Inflammatory macrophage treated with lipopolysaccharide for 4 hours (primary cell): Measurements from ENCODE around the gene PSMB4.
A peak's percentile ranks its signal among the peaks of the same experiment; 100 is the strongest.
"Not testable (repeated sequence)": the region's sequence is repeated elsewhere in the genome, so short reads cannot be mapped to it uniquely, and the experiment has no call there.

Experiments used
- DNase-seq: peaks from one replicate; pipeline ENCODE4 v3.0.0-alpha.2; 2020

PSMB4 gene

GRCh38 chr1:151390221-151391078 lies 8.9 kb upstream of the PSMB4 start:
- DNase-seq = not testable (repeated sequence)

DNA sequence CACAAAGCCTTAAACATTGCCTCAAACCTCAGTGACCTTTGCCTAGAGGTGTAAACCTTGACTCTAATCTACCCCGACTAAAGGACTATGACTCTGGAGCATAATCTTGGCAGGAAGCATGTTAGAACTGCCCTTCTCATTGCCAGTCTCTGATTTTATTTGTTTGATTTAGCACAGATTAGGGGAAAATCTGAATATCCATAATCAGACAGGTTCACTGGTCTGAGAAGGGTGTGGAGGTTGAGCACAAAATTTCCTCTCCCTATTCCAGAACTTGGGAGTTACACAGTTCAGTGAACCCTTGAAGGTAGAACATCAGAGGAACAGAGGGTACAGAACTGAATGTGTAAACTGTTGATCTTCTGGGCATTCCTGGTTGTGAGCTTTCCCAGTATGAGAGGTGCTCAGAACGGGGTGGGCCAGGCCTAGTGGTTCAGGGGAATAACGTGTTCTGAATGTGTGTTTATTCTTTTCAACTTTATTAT lies 8.3 kb upstream of the PSMB4 start:
- DNase-seq = no peak

DNA sequence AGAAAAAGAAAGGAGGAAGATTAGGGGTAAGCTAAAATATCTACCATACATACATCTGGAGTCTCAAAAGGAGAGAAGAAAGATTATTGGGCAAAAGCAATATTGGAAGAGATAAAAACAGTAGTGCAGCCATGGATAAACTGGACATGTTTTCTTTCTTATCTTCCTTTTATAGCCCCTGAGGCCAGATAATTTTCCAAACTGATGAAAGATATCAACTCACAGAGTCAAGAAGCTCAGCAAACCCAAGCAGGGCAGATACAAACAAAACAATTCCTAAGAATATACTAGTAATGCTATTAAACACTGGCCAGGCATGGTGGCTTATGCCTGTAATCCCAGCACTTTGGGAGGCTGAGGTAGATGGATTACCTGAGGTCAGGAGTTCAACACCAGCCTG lies 5.8 kb upstream of the PSMB4 start:
- no peak for DNase-seq

GRCh38 chr1:151396265-151396664 lies 3.1 kb upstream of the PSMB4 start:
- DNase-seq = not testable (repeated sequence)

GRCh38 chr1:151401125-151401788 lies 1.9 kb downstream of the PSMB4 start:
- peak; percentile 15 for DNase-seq

GRCh38 chr1:151401860-151402259 lies 2.5 kb downstream of the PSMB4 start:
- no peak for DNase-seq

- no peak for DNase-seq
Measured at GRCh38 chr1:151402764-151403163, 3.4 kb downstream of the PSMB4 start.

DNA sequence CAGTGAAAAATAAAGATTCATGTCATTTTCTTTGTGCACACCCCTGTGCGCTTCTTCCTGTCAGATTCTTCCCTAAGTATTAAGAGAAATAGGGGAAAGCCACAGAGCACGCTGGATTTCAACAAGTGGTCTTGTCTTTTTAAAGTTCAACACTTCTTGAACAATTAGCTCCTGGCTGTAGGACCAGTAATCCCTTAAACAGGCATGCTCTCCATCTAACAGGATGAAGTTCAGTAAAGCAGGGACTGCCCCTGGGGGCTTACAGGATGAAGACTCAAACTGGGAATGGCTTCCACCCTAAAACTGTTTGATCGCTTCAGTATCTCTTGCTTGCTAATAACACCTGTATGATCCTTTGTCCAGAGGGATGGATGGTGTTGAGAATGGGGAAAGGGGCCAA lies 4.2 kb downstream of the PSMB4 start:
- no peak for DNase-seq

DNA sequence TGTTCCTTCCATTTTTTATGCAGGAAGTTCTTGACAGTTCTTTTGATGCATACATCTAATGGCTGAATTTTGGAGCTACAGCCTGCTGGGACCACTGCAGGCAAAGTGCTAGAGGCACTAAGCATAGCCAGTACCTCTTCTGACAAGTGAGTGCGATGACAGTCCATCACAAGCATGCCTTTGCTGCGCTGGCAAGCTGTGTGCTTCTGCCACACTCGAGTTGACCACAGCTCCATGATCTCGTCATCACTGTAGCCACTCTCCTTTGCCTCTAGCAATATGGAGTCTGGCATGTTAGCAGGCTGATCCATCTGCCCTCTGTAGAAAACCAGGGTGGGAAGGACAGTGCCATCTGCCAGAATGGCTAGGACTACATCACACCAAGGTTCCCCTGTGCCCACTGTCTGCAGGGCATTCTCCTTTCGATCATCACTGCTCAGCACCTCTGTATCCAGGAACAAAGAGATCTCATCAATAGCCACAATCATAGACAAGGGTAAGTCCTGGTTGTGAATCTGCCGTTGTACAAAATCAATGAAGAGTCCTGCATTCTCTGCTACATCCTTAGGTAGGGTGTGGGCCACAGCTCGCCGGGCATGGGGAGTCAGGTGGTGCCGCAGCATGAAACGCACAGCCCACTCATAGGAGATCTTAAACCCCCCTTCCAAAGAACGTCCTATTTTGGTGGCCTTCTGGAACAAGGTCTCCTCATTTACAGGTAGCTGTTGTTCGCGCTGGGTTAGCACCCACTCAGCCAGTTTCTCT lies 6.0 kb downstream of the PSMB4 start:
- DNase-seq = no peak

GRCh38 chr1:151406176-151406575 lies 6.8 kb downstream of the PSMB4 start:
- no peak for DNase-seq

GRCh38 chr1:151407304-151407703 lies 7.9 kb downstream of the PSMB4 start:
- no peak for DNase-seq

DNA sequence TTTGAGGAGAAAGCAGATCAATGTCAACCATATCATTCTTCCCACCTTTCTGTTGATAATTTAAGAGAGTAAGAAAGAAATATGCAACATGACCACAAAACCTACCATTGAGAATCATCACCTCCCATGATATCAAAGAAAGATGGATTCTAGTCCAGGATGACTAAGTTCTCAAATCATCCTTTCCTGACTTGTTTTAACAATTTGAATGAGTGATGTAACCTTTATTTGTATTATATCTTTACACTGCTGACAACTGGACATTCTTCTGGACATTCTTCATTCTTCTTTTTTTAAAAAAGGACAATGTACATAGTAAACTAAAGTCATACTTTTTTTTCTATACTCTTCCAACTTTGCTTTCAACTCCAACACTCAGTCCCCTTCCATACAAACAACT lies 9.5 kb downstream of the PSMB4 start:
- DNase-seq = no peak

DNA sequence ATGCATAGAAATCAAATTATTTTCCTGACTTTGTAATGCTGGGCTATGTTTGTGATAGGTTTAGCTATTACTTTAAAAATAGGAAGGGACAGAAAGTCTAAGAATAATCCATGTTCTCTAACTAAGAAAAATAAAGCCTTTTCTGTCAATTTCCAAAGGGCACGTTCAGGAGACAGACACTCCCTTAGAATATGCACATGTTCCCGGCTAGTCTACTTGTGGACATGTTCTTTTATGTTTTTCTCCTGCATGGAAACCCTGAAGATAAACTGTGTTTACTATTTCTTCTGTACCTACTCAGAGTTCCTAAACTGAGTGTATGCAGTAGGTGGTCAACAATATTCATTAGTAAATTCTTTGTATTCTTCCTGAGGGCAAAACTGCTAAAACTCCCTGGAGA lies 12.5 kb downstream of the PSMB4 start:
- DNase-seq = no peak

DNA sequence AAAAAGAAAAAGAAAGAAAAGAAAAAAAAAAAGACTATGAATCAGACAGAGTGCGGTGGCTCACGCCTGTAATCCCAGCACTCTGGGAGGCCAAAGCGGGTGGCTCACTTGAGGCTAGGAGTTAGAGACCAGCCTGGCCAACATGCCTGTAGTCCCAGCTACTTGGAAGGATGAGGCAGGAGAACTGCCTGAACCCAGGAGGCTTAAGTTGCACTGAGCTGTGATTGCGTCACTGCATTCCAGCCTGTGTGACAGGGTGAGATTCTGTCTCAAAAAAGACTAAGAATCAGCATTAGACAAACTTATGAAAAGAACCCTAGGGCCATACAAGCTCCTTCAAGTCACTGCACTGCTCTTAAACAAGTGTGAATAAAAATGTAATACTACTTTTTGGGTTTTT lies 16.9 kb downstream of the PSMB4 start:
- DNase-seq = no peak

- peak; percentile 54 for DNase-seq
Measured at GRCh38 chr1:151418081-151418480, 18.7 kb downstream of the PSMB4 start.

- no peak for DNase-seq
Measured at GRCh38 chr1:151419819-151420218, 20.4 kb downstream of the PSMB4 start.

- DNase-seq = no peak
Measured at GRCh38 chr1:151425103-151425502, 25.7 kb downstream of the PSMB4 start.

DNA sequence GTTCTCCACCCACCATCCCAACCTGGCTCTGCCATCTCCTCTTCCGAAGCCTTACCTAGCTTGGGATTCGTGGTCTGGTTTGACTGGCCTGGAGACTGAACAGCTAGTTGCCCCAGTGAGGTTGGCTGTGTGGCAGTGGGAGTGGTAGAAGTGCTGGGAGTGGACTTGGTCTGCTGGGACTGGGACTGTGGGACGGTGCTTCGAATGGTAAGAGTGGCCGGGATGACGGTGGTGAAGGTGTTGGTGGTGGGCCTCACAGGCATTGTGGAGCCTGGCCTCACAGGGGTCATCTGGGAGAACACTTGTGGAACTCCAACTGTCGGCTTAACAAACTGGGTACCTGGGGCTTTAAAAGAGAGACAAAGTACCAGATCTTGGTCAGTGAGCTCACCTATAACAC lies 28.7 kb downstream of the PSMB4 start:
- DNase-seq = no peak

DNA sequence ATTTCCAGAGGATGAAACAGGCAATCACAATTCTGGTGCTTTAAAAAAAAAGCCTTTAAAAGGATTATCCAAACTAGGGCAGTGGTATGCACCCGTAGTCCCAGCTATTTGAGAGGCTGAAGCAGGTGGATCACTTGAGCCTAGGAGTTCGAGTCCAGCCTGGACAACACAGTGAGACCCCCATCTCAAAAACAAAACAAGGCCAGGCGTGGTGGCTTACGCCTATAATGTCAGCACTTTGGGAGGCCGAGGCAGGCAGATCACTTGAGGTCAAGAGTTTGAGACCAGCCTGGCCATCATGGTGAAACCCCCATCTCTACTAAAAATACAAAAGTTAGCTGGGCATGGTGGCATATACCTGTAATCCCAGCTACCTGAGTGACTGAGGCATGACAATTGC lies 34.5 kb downstream of the PSMB4 start:
- not testable (repeated sequence) for DNase-seq

DNA sequence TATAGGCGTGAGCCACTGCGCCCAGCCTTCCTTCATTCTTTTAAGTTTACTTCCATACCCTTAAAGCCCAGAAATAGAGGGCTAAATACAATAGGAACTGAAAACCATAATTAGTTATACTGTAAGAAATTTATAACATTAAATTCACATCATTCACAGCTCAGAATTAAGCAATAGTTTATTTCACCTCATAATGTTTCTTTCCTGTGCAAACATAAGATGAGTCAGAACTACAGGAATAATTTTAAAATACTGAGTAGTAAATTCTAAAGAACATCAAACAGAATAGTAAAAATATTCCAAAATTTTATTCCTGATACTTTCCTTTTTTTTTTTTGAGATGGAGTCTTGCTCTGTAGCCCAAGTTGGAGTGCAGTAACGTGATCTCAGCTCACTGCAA lies 35.8 kb downstream of the PSMB4 start:
- DNase-seq = no peak

GRCh38 chr1:151436985-151437384 lies 37.6 kb downstream of the PSMB4 start:
- no peak for DNase-seq

DNA sequence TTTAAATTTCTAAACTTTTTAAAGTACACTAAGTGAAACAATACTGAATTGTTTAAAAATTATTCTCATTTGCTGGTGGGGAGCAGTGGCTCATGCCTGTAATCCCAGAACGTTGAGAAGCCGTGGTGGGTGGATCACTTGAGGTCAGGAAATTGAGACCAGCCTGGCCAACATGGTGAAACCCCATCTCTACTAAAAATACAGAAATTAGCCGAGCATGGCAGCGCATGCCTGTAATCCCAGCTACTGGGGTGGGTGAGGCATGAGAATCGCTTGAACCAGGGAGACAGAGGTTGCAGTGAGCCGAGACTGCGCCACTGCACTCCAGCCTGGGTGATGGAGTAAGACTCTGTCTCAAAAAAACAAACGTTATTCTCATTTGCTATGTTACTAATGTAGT lies 38.0 kb downstream of the PSMB4 start:
- DNase-seq = not testable (repeated sequence)
